Kidney (tissue), 14 donors: ENCODE measurements around the gene NRTN. TPM values are rescaled to one million over a fixed set of nuclear protein-coding genes. Genes with fewer than 3 reads are reported as not detected.

Experiments used
- DNase-seq, 5 donors: peaks; one replicate each; pipeline ENCODE4 v3.0.0-alpha.2; 2013 to 2020
- FAIRE-seq: peaks from 2 replicates; lab custom pipeline; 2012; peaks lifted over from hg19 to GRCh38; lab: Jason Lieb, UNC
- H3K27ac ChIP-seq, 2 donors: one replicate each; pipeline ENCODE4 v1.7.0; 2013; ENCODE audit warnings: low read depth in 2 of 2, low read length in 2 of 2, inconsistent platforms in 1 of 2
- H3K27me3 ChIP-seq: one replicate; pipeline ENCODE4 v1.7.1; 2013; ENCODE audit warnings: low read length, inconsistent platforms; ENCODE audit not compliant: control insufficient read depth, insufficient read depth
- H3K36me3 ChIP-seq, 3 donors: one replicate each; pipeline versions ENCODE4 v1.7.0 to v1.7.1; 2013; ENCODE audit warnings: low read length in 3 of 3, control low read depth in 1 of 3, inconsistent platforms in 1 of 3; ENCODE audit not compliant: insufficient read depth in 3 of 3, control insufficient read depth in 2 of 3
- H3K4me1 ChIP-seq, 3 donors: one replicate each; pipeline versions ENCODE4 v1.7.0 to v1.7.1; 2013; ENCODE audit warnings: low read length in 3 of 3, inconsistent platforms in 1 of 3, low read depth in 1 of 3; ENCODE audit not compliant: control insufficient read depth in 2 of 3, insufficient read depth in 2 of 3
- H3K4me3 ChIP-seq, 3 donors: one replicate each; pipeline versions ENCODE4 v1.7.0 to v1.8.1; 2013; ENCODE audit warnings: low read length in 3 of 3, control low read depth in 1 of 3, inconsistent platforms in 1 of 3
- H3K9ac ChIP-seq, 3 donors: one replicate each; pipeline versions ENCODE4 v1.7.0 to v1.7.1; 2013; ENCODE audit warnings: low read length in 3 of 3, control low read depth in 1 of 3, inconsistent platforms in 1 of 3
- H3K9me3 ChIP-seq, 3 donors: one replicate each; pipeline versions ENCODE4 v1.7.0 to v1.7.1; 2013; ENCODE audit warnings: low read length in 3 of 3, control low read depth in 1 of 3, inconsistent platforms in 1 of 3; ENCODE audit not compliant: control insufficient read depth in 2 of 3, insufficient read depth in 1 of 3
- CTCF ChIP-seq: IDR thresholded peaks from 3 replicates; pipeline ENCODE4 v1.5.1; 2012; ENCODE audit warnings: mild to moderate bottlenecking, moderate library complexity, borderline replicate concordance; ENCODE audit not compliant: insufficient read depth; ENCODE audit errors: extremely low read depth
- intact Hi-C: fragments of 100-400 bp; cut with DNase I; formaldehyde crosslinking; loops from one replicate; pipeline ENCODE4 v1.11.1; 2022
- polyA plus RNA-seq: library from polyadenylated mRNA; stranded (reverse); fragments of 350-450 nt; fragmentation: Illumina TruSeq; extraction: RNeasy Lipid Tissue Mini Kit (QIAGEN cat#74804); gene quantifications from one replicate; pipeline ENCODE4 v1.2.3, GENCODE V29; 2014; ENCODE audit warnings: low read depth, low replicate concordance; ENCODE audit not compliant: insufficient read depth
- total RNA-seq: library from RNA; stranded (reverse); fragmentation: NEBNext Ultra II Directional; extraction: Animal tissue kit (Norgen Biotek cat#: 25700); gene quantifications from one replicate; pipeline ENCODE4 v1.2.1, GENCODE V29; 2021
- donor health status: control.
- donor health status: control.
- donor health status: control.
- donor health status: control.
- donor health status: control.
- donor health status: DM: yes; HTN: yes; CAD: no.
- donor health status: Normal renal cell carcinoma (clear cell type).

NRTN gene
- total and polyA plus RNA-seq, 2 donors from 2014 or later = 3.5 to 5.8 TPM

- no peak for FAIRE-seq
Observed at GRCh38 chr19:5803441-5803751, 1.5 kb upstream of the NRTN start.

GRCh38 chr19:5803752-5804515 is 933 bp upstream of the NRTN start:
- Histone ChIP-seq H3K4me3 (no peak overlapping the region), H3K4me1 (peaks cover 0 to 10% (median 0%) of the 10 kb centered on the region in 3 donors), H3K27ac (no peak overlapping the region), H3K9ac (no peak overlapping the region), H3K9me3 (no peaks in the 10 kb centered on the region), H3K36me3 (no peaks in the 10 kb centered on the region), H3K27me3 (no peaks in the 10 kb centered on the region)
- peak; percentile 95 to 98 (median 96) for DNase-seq
- FAIRE-seq = no peak
- TF ChIP-seq CTCF = peak; percentile 95
- intact Hi-C loops = loop anchor here (10.0 kb wide), 1 partner anchor 91 kb away; no protein-coding TSS in a partner anchor

More at GRCh38 chr19:5803441-5803751, 1.5 kb upstream of the NRTN start:
- no peak for DNase-seq
- Histone ChIP-seq H3K36me3 (no peaks in the 10 kb centered on the region), H3K4me3 (no peak overlapping the region), H3K9me3 (no peaks in the 10 kb centered on the region), H3K27ac (no peak overlapping the region), H3K27me3 (no peaks in the 10 kb centered on the region), H3K9ac (no peak overlapping the region), H3K4me1 (peaks cover 0 to 10% (median 0%) of the 10 kb centered on the region in 3 donors)
- TF ChIP-seq CTCF = no peak
- intact Hi-C loops = loop anchor here (10.0 kb wide), 1 partner anchor 91 kb away; no protein-coding TSS in a partner anchor

GRCh38 chr19:5805462-5806132 is 730 bp downstream of the NRTN start:
- DNase-seq (peak; percentile 86 to 94 (median 91)), FAIRE-seq (no peak)
- Histone ChIP-seq H3K27me3 (no peaks in the 10 kb centered on the region), H3K27ac (no peak overlapping the region), H3K9ac (no peak overlapping the region), H3K4me3 (peak overlapping the region in 1 of 3 donors; percentile 21), H3K36me3 (no peaks in the 10 kb centered on the region), H3K9me3 (no peaks in the 10 kb centered on the region), H3K4me1 (peaks cover 0 to 10% (median 0%) of the 10 kb centered on the region in 3 donors)
- TF ChIP-seq CTCF = peak; percentile 63
- intact Hi-C loops = loop anchor here (10.0 kb wide), 1 partner anchor 89 kb away; no protein-coding TSS in a partner anchor
